ENCODE measurements around the gene AGRN.

The AGRN gene

DNA sequence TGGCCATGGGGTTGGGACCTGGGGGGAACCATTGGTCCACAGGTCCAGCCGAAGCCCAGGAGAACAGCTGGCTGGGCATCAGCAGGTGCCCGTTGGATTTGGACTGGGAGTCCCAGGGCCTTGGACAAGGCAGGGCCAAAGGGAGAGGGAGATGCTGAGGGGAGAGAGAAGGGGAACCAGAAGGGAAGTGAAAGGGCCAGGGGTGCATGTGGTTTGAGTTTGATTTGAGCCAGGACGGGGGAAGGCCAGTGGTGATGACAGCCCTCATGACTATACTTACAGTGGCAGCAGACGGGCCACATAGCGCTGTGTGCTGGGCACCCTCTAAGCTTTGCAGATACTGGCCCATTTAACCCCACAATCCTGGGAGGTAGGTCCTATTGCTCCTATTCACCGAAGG is 18.8 kb downstream of the AGRN start:
- no peak for DNase-seq (ENCODE audit: low spot score)

DNA sequence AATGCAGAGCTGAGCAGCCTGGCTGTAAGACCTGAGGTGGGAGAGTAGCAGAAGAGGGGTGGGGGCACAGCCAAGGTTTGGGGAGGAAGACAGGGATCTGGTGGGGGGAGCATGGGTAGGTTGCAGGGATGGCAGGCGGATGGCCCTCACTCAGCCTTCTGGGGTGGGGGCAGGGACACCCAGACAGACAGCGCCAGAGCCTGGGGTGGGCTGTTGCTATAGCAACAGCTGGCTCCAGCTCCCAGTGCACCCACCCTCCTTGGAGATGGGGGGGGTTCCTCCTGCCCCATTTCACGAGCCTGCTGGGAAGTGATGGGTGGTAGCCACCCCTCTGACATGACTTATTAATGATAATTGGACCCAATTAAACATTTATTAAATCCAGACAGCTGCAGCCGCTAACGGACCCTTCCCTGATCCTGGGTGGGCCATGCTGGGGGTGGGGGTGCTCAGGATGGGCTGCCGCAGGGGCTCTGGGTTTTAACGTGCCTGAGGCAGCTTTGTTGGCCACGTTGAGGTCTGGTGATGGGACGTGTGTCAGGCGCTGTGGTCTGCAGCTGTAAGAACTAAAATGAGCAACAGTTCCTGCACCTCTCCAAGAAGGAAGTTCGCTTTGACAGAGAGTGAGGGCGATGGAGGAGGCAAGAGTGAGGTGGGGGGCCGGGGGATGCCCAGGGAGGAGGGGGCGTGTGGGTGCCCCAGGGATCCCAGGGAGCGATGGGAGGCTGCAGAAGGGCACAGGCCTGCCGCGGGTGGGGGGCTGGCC is 19.4 kb downstream of the AGRN start:
- no peak for DNase-seq (ENCODE audit: low spot score)

DNA sequence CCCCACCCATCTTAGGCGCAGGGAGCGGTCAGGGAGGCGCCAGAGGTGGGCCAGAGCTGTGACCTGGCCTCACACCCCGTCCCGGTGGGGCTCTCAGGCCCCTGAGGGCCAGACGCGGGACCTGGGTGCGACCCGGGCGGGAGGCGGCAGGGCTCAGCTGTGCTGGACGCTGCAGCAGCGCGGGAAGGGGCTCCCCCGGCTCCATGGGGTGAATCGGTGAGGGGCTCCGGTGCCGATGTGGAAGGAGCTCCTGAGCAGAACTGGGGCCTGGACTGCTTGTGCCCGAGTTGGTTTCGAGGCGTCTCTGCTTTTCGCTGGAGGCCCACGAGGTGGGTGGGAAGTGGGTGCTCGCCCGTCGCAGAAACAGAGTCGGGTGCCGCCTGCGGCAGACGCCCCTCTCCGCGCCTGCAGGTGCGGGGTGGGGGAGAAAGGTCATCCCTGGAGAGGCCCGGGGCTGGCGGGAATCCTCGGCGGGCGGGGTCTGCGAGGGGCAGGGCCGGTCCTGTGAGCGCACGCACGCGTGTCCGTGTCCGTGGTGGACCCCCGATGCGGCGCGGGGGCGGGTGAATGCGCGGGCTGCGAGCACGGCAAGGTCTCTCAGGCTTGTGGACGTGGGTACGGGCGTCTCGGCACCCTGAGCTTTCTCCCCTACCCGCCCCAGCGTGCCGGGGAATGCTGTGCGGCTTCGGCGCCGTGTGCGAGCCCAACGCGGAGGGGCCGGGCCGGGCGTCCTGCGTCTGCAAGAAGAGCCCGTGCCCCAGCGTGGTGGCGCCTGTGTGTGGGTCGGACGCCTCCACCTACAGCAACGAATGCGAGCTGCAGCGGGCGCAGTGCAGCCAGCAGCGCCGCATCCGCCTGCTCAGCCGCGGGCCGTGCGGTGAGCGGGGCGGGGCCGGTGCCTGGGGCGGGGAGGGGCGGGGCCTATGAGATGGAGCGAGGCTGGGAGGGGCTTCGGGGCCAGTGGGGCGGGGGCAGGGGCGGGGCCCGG is 20.4 kb downstream of the AGRN start:
- DNase-seq (ENCODE audit: low spot score), result peak; percentile 92

DNA sequence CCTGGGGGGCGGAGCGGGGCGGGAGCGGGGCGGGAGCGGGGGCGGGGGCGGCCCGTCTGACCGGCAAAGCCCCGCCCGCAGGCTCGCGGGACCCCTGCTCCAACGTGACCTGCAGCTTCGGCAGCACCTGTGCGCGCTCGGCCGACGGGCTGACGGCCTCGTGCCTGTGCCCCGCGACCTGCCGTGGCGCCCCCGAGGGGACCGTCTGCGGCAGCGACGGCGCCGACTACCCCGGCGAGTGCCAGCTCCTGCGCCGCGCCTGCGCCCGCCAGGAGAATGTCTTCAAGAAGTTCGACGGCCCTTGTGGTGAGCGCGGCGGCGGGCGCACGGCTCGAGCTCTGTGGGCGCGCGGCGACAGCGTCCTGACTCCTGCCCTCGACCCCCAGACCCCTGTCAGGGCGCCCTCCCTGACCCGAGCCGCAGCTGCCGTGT is 21.2 kb downstream of the AGRN start:
- DNase-seq (ENCODE audit: low spot score), result no peak

DNA sequence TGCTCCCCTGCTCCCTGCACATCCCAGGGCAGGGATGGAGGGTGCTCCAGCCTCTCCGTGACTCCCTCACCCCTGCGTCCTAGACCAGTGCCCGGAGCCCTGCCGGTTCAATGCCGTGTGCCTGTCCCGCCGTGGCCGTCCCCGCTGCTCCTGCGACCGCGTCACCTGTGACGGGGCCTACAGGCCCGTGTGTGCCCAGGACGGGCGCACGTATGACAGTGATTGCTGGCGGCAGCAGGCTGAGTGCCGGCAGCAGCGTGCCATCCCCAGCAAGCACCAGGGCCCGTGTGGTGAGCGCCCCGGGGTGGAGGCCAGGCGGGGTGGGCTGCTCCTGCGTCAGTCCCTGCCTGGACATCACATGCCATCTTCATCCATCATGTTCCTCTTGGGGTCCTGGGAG is 22.0 kb downstream of the AGRN start:
- no peak for DNase-seq (ENCODE audit: low spot score)

DNA sequence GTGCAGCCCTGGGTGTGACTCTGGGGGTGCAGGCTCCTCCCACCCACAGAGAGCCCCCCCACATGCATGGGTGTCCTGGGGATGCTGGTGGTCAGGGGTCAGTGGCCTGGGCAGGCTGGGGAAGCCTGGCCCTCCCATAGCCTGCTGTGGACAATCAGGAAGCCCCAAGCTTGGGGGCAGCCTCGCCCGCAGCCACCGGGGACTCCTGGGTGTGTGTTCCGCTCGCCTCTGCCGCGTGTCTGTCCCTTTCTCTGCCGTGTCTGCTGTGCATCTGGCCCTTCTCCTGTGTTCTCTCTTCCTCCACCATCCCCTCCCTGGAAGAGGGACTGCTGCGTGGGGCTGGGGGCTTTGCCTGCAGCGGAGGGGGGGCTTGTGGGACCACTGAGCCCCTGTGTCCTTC is 22.9 kb downstream of the AGRN start:
- no peak for DNase-seq (ENCODE audit: low spot score)

DNA sequence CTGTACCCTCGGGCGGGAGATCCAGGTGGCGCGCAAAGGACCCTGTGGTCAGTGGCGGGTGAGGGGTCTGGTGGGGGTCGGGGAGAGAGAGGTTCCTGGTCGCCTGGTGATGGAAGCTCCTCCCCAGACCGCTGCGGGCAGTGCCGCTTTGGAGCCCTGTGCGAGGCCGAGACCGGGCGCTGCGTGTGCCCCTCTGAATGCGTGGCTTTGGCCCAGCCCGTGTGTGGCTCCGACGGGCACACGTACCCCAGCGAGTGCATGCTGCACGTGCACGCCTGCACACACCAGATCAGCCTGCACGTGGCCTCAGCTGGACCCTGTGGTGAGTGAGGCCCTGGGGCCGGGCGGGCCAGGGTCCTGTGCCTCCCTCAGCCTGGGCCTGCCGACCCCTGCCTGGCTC is 23.5 kb downstream of the AGRN start:
- DNase-seq (ENCODE audit: low spot score), result no peak

DNA sequence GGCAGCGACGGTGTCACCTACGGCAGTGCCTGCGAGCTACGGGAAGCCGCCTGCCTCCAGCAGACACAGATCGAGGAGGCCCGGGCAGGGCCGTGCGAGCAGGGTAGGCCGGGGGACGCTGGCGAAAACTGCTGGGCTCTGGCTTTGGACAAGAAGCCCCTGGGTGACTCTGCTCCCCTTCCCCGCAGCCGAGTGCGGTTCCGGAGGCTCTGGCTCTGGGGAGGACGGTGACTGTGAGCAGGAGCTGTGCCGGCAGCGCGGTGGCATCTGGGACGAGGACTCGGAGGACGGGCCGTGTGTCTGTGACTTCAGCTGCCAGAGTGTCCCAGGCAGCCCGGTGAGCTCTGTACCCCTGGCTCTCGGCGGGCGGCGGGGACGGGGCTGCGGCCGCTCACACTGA is 24.0 kb downstream of the AGRN start:
- no peak for DNase-seq (ENCODE audit: low spot score)

DNA sequence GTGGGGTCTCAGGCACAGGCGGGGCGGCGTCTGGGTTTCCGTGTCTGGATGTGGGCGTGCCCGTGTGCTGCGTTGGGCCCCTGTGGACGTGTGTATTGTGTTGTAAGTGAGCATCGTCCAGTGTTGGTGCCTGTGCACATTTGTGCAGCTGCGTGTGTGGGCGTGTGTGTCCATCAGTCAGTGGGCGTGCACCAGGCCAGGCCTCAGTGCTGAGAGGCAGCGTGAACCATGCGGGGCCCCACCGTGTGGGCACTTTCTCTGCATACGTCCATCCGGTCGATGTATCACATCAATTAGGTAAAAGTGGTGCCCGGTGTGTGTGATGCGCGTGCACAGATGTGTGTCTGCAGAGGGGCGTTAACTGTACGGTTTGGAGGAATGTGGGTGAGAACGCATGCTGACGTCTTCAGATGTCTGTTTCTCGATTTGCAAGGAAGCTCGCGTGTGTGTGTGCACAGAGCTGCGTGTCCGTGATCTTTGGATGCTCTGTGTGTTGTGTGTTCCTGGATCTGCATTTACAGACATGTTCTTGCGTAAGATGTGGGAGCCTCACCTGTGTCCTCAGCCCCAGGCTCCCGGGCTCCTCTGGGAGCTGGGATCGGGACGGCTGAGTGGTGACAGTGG is 24.6 kb downstream of the AGRN start:
- DNase-seq (ENCODE audit: low spot score), result no peak

DNA sequence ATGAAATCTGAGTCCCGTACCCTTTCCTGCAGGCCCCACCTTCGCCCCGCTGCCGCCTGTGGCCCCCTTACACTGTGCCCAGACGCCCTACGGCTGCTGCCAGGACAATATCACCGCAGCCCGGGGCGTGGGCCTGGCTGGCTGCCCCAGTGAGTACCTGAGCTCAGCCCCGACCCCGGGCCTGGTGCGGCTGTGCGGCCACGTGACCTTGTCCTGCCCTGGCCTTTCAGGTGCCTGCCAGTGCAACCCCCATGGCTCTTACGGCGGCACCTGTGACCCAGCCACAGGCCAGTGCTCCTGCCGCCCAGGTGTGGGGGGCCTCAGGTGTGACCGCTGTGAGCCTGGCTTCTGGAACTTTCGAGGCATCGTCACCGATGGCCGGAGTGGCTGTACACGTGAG is 25.2 kb downstream of the AGRN start:
- DNase-seq (ENCODE audit: low spot score), result no peak

DNA sequence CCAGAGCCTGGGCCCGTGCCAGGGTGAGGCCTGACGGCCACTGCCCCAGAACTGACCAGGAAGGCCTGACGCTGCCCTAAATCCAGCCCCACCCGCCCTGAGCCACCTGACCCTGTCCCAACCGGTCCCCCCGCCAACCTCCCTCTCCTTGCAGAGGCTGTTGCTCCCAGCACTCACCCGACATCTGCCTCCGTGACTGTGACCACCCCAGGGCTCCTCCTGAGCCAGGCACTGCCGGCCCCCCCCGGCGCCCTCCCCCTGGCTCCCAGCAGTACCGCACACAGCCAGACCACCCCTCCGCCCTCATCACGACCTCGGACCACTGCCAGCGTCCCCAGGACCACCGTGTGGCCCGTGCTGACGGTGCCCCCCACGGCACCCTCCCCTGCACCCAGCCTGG is 26.3 kb downstream of the AGRN start:
- no peak for DNase-seq (ENCODE audit: low spot score)

DNA sequence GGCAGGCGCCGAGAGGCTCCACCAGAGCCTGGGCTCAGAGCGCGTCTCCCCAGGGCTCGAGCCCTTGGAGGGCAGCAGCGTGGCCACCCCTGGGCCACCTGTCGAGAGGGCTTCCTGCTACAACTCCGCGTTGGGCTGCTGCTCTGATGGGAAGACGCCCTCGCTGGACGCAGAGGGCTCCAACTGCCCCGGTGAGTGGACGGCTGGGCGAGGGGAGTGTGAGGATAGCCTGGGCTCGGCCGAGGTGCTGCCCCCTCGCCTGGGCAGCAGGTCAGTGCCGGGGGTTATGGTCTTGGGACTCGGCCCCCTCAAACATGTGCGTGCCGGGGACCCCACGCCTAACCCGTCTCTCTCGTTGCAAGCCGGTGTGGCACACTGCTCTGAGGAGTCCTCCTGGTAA is 26.8 kb downstream of the AGRN start:
- no peak for DNase-seq (ENCODE audit: low spot score)

DNA sequence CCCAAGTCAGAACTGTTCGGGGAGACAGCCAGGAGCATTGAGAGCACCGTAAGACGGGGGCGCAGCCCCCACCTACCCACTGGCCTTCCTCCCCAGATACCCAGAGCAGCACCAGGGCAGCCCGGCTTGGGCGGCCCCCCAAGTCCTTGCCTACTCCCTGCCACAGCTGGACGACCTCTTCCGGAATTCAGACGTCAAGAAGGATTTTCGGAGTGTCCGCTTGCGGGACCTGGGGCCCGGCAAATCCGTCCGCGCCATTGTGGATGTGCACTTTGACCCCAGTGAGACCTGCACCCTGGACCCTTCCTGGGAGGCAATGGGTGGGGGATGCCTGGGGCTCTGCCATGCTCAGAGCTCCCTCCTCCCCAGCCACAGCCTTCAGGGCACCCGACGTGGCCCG is 27.5 kb downstream of the AGRN start:
- DNase-seq (ENCODE audit: low spot score), result no peak

DNA sequence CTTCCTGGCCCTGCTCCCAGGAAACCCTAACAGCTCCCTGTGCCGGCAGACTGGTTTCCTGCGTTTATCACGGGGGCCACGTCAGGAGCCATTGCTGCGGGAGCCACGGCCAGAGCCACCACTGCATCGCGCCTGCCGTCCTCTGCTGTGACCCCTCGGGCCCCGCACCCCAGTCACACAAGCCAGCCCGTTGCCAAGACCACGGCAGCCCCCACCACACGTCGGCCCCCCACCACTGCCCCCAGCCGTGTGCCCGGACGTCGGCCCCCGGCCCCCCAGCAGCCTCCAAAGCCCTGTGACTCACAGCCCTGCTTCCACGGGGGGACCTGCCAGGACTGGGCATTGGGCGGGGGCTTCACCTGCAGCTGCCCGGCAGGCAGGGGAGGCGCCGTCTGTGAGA is 28.0 kb downstream of the AGRN start:
- no peak for DNase-seq (ENCODE audit: low spot score)

DNA sequence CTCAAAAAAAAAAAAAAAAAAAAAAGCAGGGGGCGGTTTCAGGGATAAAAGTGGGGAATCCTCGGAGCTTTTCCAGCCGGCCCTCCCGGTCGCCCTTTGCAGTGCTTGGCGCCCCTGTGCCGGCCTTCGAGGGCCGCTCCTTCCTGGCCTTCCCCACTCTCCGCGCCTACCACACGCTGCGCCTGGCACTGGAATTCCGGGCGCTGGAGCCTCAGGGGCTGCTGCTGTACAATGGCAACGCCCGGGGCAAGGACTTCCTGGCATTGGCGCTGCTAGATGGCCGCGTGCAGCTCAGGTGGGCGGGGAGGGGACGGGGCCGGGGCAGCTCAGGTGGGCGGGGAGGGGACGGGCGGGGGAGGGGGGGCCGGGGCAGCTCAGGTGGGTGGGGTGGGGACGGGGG is 28.8 kb downstream of the AGRN start:
- no peak for DNase-seq (ENCODE audit: low spot score)

DNA sequence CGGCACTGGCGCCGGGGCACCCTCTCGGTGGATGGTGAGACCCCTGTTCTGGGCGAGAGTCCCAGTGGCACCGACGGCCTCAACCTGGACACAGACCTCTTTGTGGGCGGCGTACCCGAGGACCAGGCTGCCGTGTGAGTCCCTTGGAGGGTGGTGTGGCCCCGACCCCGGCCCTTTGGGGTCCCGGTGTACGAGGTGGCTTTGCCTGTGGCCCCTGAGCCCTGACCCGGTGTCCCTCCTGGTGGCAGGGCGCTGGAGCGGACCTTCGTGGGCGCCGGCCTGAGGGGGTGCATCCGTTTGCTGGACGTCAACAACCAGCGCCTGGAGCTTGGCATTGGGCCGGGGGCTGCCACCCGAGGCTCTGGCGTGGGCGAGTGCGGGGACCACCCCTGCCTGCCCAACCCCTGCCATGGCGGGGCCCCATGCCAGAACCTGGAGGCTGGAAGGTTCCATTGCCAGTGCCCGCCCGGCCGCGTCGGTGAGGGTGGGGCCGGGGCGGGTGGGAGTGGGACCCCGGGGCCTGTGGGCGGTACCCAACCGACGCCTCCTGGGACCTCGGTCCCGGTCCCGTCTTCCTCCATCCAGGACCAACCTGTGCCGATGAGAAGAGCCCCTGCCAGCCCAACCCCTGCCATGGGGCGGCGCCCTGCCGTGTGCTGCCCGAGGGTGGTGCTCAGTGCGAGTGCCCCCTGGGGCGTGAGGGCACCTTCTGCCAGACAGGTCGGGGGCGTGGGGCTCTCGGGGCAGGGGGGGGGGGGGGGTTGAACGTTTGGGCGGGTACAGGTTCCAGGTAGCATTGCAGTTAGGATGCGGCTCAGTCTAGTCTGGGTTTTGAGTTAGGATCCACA is 29.6 kb downstream of the AGRN start:
- no peak for DNase-seq (ENCODE audit: low spot score)

DNA sequence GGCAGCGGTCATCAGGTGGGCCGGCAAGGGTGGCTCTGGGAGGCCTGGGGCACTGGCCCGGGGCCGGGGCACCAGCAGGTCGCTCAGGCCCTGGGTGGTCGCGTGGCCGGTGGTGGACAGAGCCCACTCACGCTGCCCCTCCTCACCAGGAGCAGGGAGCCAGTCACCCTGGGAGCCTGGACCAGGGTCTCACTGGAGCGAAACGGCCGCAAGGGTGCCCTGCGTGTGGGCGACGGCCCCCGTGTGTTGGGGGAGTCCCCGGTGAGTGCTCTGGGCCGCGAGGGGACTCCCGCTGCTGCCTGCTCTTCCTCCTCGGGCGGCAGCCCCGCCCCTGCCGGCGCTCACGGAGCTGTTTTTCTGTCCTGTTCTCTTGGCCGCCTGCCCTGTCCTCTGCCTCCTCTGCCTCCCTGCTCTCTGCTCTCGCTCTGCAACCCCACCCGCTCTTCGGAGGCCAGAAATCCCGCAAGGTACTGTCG is 30.7 kb downstream of the AGRN start:
- no peak for DNase-seq (ENCODE audit: low spot score)

DNA sequence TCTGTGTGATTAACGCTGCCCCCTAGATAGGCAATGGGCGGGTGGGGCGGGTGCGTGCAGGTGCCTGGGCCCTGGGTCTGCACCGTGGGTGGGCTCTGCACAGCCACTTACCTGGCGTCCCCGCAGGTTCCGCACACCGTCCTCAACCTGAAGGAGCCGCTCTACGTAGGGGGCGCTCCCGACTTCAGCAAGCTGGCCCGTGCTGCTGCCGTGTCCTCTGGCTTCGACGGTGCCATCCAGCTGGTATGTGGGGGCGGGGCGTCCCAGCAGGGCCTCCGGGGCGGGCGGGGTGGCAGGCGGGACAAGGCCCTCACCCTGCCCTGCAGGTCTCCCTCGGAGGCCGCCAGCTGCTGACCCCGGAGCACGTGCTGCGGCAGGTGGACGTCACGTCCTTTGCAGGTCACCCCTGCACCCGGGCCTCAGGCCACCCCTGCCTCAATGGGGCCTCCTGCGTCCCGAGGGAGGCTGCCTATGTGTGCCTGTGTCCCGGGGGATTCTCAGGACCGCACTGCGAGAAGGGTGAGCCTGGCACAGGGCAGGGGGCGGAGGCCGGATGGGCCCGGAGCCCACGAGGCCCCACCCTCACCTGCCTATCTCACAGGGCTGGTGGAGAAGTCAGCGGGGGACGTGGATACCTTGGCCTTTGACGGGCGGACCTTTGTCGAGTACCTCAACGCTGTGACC is 31.3 kb downstream of the AGRN start:
- no peak for DNase-seq (ENCODE audit: low spot score)

DNA sequence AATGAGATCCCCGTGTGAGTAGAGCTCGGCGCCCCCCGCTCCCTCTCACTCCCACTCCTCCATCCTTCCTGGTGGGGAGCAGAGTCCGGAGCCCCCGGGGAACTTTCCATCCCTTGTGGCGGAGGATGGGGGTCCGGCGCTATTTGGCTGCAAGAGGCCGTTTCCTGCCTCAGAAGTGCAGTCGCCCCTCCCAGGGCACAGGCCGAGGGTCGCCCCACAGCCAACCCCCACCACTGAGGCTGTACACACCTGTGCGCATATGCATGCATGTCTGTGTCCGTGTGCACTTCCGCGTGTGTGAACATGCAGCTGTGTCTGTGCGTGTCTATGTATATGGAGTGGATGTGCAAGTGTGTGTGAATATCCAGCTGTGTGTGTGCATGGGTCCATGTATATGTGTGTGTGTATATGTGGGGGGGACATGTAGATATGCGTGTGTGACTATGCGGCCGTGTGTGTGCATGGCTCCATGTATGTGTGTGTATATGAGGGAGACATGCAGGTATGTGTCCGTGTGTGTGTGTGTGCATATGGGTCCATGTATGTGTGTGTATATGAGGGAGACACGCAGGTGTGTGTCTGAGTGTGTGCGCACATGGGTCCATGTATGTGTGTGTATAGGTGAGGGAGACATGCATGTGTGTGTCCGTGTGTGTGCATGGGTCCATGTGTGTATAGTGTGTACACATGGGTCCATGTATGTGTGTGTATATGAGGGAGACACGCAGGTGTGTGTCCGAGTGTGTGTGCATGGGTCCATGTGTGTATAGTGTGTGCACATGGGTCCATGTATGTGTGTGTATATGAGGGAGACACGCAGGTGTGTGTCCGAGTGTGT is 32.3 kb downstream of the AGRN start:
- DNase-seq (ENCODE audit: low spot score), result no peak

DNA sequence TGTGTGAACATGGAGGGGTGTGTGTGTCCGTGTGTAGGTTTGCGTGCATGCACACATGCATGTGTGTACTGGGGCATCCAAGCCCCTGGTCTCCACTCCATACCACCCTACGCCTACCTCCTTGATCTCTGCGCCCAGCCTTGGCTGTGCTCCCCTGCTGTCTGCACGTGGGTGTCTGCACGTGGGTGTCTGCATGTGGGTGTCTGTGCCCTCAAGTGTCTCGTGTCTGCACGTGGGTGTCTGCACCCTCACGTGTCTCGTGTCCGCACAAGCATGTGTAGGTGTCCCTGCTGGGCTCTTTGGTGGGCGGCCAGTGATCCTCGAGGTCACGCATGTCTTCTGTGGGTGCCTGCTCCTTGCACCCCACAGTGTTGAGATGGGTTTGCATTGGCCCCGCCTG is 33.1 kb downstream of the AGRN start:
- no peak for DNase-seq (ENCODE audit: low spot score)

All from NAMALWA (cell line).